ENCODE data around the gene PLD5.

GRCh38 chr1:242033447-242033846, 491.1 kb downstream of the PLD5 start:
- no peak for TF ChIP-seq FOXM1 (IDR thresholded peaks at IDR 0.05; ENCODE audit: low read depth)
- TF ChIP-seq, protein P1, sequence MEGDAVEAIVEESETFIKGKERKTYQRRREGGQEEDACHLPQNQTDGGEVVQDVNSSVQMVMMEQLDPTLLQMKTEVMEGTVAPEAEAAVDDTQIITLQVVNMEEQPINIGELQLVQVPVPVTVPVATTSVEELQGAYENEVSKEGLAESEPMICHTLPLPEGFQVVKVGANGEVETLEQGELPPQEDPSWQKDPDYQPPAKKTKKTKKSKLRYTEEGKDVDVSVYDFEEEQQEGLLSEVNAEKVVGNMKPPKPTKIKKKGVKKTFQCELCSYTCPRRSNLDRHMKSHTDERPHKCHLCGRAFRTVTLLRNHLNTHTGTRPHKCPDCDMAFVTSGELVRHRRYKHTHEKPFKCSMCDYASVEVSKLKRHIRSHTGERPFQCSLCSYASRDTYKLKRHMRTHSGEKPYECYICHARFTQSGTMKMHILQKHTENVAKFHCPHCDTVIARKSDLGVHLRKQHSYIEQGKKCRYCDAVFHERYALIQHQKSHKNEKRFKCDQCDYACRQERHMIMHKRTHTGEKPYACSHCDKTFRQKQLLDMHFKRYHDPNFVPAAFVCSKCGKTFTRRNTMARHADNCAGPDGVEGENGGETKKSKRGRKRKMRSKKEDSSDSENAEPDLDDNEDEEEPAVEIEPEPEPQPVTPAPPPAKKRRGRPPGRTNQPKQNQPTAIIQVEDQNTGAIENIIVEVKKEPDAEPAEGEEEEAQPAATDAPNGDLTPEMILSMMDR (IDR thresholded peaks at IDR 0.05) = no peak
- TF ChIP-seq POLR2AphosphoS5 (IDR thresholded peaks at IDR 0.05; ENCODE audit: low read depth, low read length) = no peak
- TF ChIP-seq TCF12 (IDR thresholded peaks at IDR 0.05) = no peak
- TF ChIP-seq, protein P2, sequence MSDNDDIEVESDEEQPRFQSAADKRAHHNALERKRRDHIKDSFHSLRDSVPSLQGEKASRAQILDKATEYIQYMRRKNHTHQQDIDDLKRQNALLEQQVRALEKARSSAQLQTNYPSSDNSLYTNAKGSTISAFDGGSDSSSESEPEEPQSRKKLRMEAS (IDR thresholded peaks at IDR 0.05; ENCODE audit: low read depth) = no peak
- no peak for TF ChIP-seq FOSL2 (IDR thresholded peaks at IDR 0.05; ENCODE audit: borderline replicate concordance, low read depth)
- no peak for TF ChIP-seq TAF1 (IDR thresholded peaks at IDR 0.05; ENCODE audit: borderline replicate concordance, low read depth, low read length)
- TF ChIP-seq IRF3 (IDR thresholded peaks at IDR 0.05; ENCODE audit: low read depth, low read length) = no peak
- TF ChIP-seq JUND (IDR thresholded peaks at IDR 0.05) = no peak
